A549 (cell line): ENCODE data around the gene ARL15. TPM values are rescaled to one million over a fixed set of nuclear protein-coding genes. Genes with fewer than 3 reads are reported as not detected.

Experiments
- ATAC-seq, 2 experiments: fragments of 200-7000 bp in 1 of 2; fragments of >200 bp in 1 of 2; cut with Nextera tagmentation in 1 of 2; cut with Tn5 transposase in 1 of 2; 3 replicates each; pipeline versions ENCODE4 v1.8.0 to v1.9.1; 2018 to 2020; ENCODE audit warnings: mild to moderate bottlenecking in 1 of 2, moderate library complexity in 1 of 2
- CTCF ChIA-PET: fragments of 300-600 bp; sonication (Branson Sonifier 250); formaldehyde crosslinking; extraction: SDS; loops from one replicate; lab custom pipeline; 2021; ENCODE audit warnings: antibody characterized with exemption, inconsistent platforms; lab: Yijun Ruan, JAX
- POLR2A ChIA-PET: fragments of 350-600 bp; formaldehyde crosslinking; extraction: SDS; loops from one replicate; lab custom pipeline; 2021; ENCODE audit warnings: antibody characterized with exemption, inconsistent platforms; lab: Yijun Ruan, JAX
- DNase-seq, 2 experiments: peaks; one replicate each; pipeline versions ENCODE4 v3.0.0 to v3.0.0-alpha.2; 2011 to 2016; ENCODE audit warnings: low read depth in 1 of 2, low spot score in 1 of 2
- FAIRE-seq: peaks from 2 replicates; lab custom pipeline; 2011; peaks lifted over from hg19 to GRCh38; lab: Jason Lieb, UNC
- H3K27ac ChIP-seq, 2 experiments: fragments of >200 bp; sonication (Bioruptor Twin); formaldehyde crosslinking; 3 replicates each; pipeline ENCODE4 v1.5.1; 2016 to 2017
- H3K4me1 ChIP-seq: fragments of >200 bp; sonication (Bioruptor Twin); formaldehyde crosslinking; 3 replicates; pipeline ENCODE4 v1.6.1; 2016
- H3K4me2 ChIP-seq: fragments of >200 bp; sonication (Bioruptor Twin); formaldehyde crosslinking; 3 replicates; pipeline ENCODE4 v1.6.1; 2016
- H3K4me3 ChIP-seq: fragments of >200 bp; sonication (Bioruptor Twin); formaldehyde crosslinking; 3 replicates; pipeline ENCODE4 v1.5.1; 2016
- H3K9me3 ChIP-seq: fragments of >200 bp; sonication (Bioruptor Twin); formaldehyde crosslinking; 3 replicates; pipeline ENCODE4 v1.6.1; 2016
- BHLHE40 ChIP-seq: IDR thresholded peaks from 2 replicates; pipeline ENCODE4 v1.6.1; 2012; ENCODE audit warnings: low read depth, low read length, inconsistent platforms
- CHD4 ChIP-seq: fragments of 200-600 bp; sonication (generic); IDR thresholded peaks from 2 replicates; pipeline ENCODE4 v1.6.1; 2016; ENCODE audit warnings: antibody characterized with exemption, mild to moderate bottlenecking, borderline replicate concordance
- EP300 ChIP-seq, 2 experiments: fragments of >200 bp; sonication (Bioruptor Twin); formaldehyde crosslinking; IDR thresholded peaks; 2 replicates in 1 of 2; 3 replicates in 1 of 2; pipeline ENCODE4 v1.6.1; 2016 to 2017
- ESRRA ChIP-seq: fragments of 150-350 bp; IDR thresholded peaks from 2 replicates; pipeline ENCODE4 v1.6.1; 2014; ENCODE audit warnings: mild to moderate bottlenecking, low read length, borderline replicate concordance
- FOSL2 ChIP-seq, 2 experiments: fragments of 450-650 bp in 1 of 2; fragments of >200 bp in 1 of 2; sonication (Bioruptor Twin) in 1 of 2; formaldehyde crosslinking; IDR thresholded peaks; 2 replicates each; pipeline versions ENCODE4 v1.5.0 to v1.6.1; 2016 to 2020; ENCODE audit warnings: mild to moderate bottlenecking in 1 of 2, moderate library complexity in 1 of 2
- FOXS1 ChIP-seq: fragments of 250-450 bp; sonication (Bioruptor Pico); IDR thresholded peaks from 2 replicates; pipeline ENCODE4 v1.5.0; 2020; ENCODE audit warnings: mild to moderate bottlenecking, moderate library complexity
- GATA3 ChIP-seq: IDR thresholded peaks from 2 replicates; pipeline ENCODE4 v1.6.1; 2012; ENCODE audit warnings: borderline replicate concordance
- HDAC2 ChIP-seq: fragments of 200-600 bp; sonication (generic); IDR thresholded peaks from 2 replicates; pipeline ENCODE4 v1.6.1; 2016
- HEYL ChIP-seq: fragments of 250-450 bp; sonication (Bioruptor Pico); IDR thresholded peaks from 2 replicates; pipeline ENCODE4 v1.8.0; 2021; ENCODE audit warnings: mild to moderate bottlenecking, moderate library complexity
- HMGXB4 ChIP-seq: fragments of 250-450 bp; sonication (Bioruptor Pico); IDR thresholded peaks from 2 replicates; pipeline ENCODE4 v1.5.0; 2021; ENCODE audit warnings: mild to moderate bottlenecking, moderate library complexity, borderline replicate concordance
- HOXA7 ChIP-seq: fragments of 250-450 bp; sonication (Bioruptor Pico); IDR thresholded peaks from 2 replicates; pipeline ENCODE4 v1.5.0; 2020; ENCODE audit warnings: mild to moderate bottlenecking, moderate library complexity
- HOXB5 ChIP-seq: fragments of 250-450 bp; sonication (Bioruptor Pico); IDR thresholded peaks from 2 replicates; pipeline ENCODE4 v1.5.0; 2020; ENCODE audit warnings: mild to moderate bottlenecking, moderate library complexity
- JUN ChIP-seq, 2 experiments: fragments of >200 bp; sonication (Bioruptor Twin); formaldehyde crosslinking; IDR thresholded peaks; 2 replicates in 1 of 2; 3 replicates in 1 of 2; pipeline ENCODE4 v1.6.1; 2016 to 2017
- JUNB ChIP-seq: fragments of >200 bp; sonication (Bioruptor Twin); formaldehyde crosslinking; IDR thresholded peaks from 2 replicates; pipeline ENCODE4 v1.6.1; 2016
- KDM1A ChIP-seq: fragments of 200-600 bp; sonication (generic); IDR thresholded peaks from 2 replicates; pipeline ENCODE4 v1.6.1; 2016; ENCODE audit warnings: low read depth, mild to moderate bottlenecking
- MAX ChIP-seq: IDR thresholded peaks from 2 replicates; pipeline ENCODE4 v1.6.1; 2012
- MAZ ChIP-seq: fragments of 150-350 bp; IDR thresholded peaks from 2 replicates; pipeline ENCODE4 v1.6.1; 2014; ENCODE audit warnings: antibody characterized with exemption, low read depth, low read length, borderline replicate concordance
- NFE2L2 ChIP-seq: fragments of 150-350 bp; conservative IDR thresholded peaks from 2 replicates; pipeline ENCODE4 v1.6.1; 2014; ENCODE audit warnings: low read length
- NPAS2 ChIP-seq: fragments of 250-450 bp; sonication (Bioruptor Pico); IDR thresholded peaks from 2 replicates; pipeline ENCODE4 v1.8.0; 2022; ENCODE audit warnings: mild to moderate bottlenecking, moderate library complexity, borderline replicate concordance
- PBX3 ChIP-seq: IDR thresholded peaks from 2 replicates; pipeline ENCODE4 v1.6.1; 2012
- POLR2AphosphoS2 ChIP-seq: conservative IDR thresholded peaks from 2 replicates; pipeline ENCODE4 v1.6.1; 2012; ENCODE audit warnings: low read length, improper control_type of control experiment, inconsistent platforms
- RAD21 ChIP-seq, 2 experiments: fragments of >200 bp in 1 of 2; sonication (Bioruptor Twin) in 1 of 2; formaldehyde crosslinking in 1 of 2; IDR thresholded peaks in 1 of 2; conservative IDR thresholded peaks in 1 of 2; 2 replicates in 1 of 2; 3 replicates in 1 of 2; pipeline ENCODE4 v1.6.1; 2012 to 2018; ENCODE audit warnings: inconsistent platforms in 1 of 2
- REST ChIP-seq: fragments of 200-600 bp; sonication (generic); IDR thresholded peaks from 2 replicates; pipeline ENCODE4 v1.6.1; 2016; ENCODE audit warnings: antibody characterized with exemption, mild to moderate bottlenecking, moderate library complexity
- RNF2 ChIP-seq: fragments of 200-600 bp; sonication (generic); IDR thresholded peaks from 2 replicates; pipeline ENCODE4 v1.6.1; 2016; ENCODE audit warnings: low read depth, mild to moderate bottlenecking, antibody characterized with exemption, moderate library complexity, borderline replicate concordance
- TFCP2L1 ChIP-seq: fragments of 250-450 bp; sonication (Bioruptor Pico); IDR thresholded peaks from 2 replicates; pipeline ENCODE4 v1.5.0; 2021; ENCODE audit warnings: mild to moderate bottlenecking
- TP53 ChIP-seq: fragments of 250-450 bp; sonication (Bioruptor Pico); IDR thresholded peaks from 2 replicates; pipeline ENCODE4 v1.5.0; 2021; ENCODE audit warnings: mild to moderate bottlenecking, moderate library complexity
- USF2 ChIP-seq: fragments of 450-650 bp; IDR thresholded peaks from 2 replicates; pipeline ENCODE4 v1.6.1; 2014; ENCODE audit warnings: antibody characterized with exemption
- ZSCAN20 ChIP-seq: fragments of 250-450 bp; sonication (Bioruptor Pico); IDR thresholded peaks from 2 replicates; pipeline ENCODE4 v1.8.0; 2022; ENCODE audit warnings: mild to moderate bottlenecking, moderate library complexity
- WGBS: methylation state at CpG from one replicate; pipeline ENCODE4 v1.1.6; 2017; ENCODE audit errors: missing lambda C conversion rate; 5-methylcytosine and 5-hydroxymethylcytosine counted together
- polyA plus RNA-seq, 4 experiments: library from polyadenylated mRNA; depleted of rRNA in 3 of 4; stranded (reverse); fragments of >200 nt; fragmentation: RNase III in 1 of 4; extraction: RNeasy Plus Mini Kit Qiagen cat#74134 plus additional on column Dnase treatment in 1 of 4; gene quantifications; 2 replicates in 3 of 4; 3 replicates in 1 of 4; pipeline ENCODE4 v1.2.3, GENCODE V29; 2011 to 2017

The ARL15 gene
- polyA plus RNA-seq, 2 of the 4 experiments (the other 2 are of a cell fraction): 11.8 to 12.1 TPM

- CTCF ChIA-PET: no interaction called here
These were observed 175.3 kb downstream of the ARL15 start for GRCh38 chr5:54135042-54135441.

GRCh38 chr5:54133917-54134316 lies 176.5 kb downstream of the ARL15 start:
- no peak for FAIRE-seq
- CTCF ChIA-PET: interaction anchor here (0.6 kb wide), 1 partner anchor 695 kb away, joined by 3 read pairs; no protein-coding TSS in a partner anchor

More at GRCh38 chr5:54135042-54135441, 175.3 kb downstream of the ARL15 start:
- ATAC-seq (no peak), DNase-seq (no peak), FAIRE-seq (no peak)
- POLR2A ChIA-PET: no interaction called here
- Histone ChIP-seq H3K4me2 (no peak overlapping the region), H3K27ac (no peak overlapping the region), H3K4me3 (no peak overlapping the region), H3K9me3 (no peaks in the 10 kb centered on the region), H3K4me1 (0 out of 3 replicates have a peak, but pooled peaks cover 3% of the 10 kb centered on the region)
- TF ChIP-seq ZSCAN20 (CRISPR knock-in tag) (no peak), HOXB5 (CRISPR knock-in tag) (no peak), CHD4 (no peak), KDM1A (no peak), ESRRA (no peak), MAX (no peak), NPAS2 (CRISPR knock-in tag) (no peak), RAD21 (conservative IDR thresholded peaks at IDR 0.05 in 1 of 2, IDR thresholded peaks at IDR 0.05 in 1 of 2) (no peak), FOXS1 (no peak), NFE2L2 (no peak), BHLHE40 (no peak)
- WGBS: 47% methylated on average over 2 of the region's 2 CpGs

More at GRCh38 chr5:54133917-54134316, 176.5 kb downstream of the ARL15 start:
- TF ChIP-seq CHD4 (no peak), REST (no peak), HEYL (CRISPR knock-in tag) (no peak), USF2 (no peak), GATA3 (no peak), HMGXB4 (CRISPR knock-in tag) (no peak), JUN (IDR thresholded peaks at IDR 0.05) (no peak), PBX3 (no peak), FOSL2 (IDR thresholded peaks at IDR 0.05) (no peak), FOSL2 (CRISPR knock-in tag; IDR thresholded peaks at IDR 0.05) (no peak), TP53 (CRISPR knock-in tag) (no peak), POLR2AphosphoS2 (no peak), RNF2 (no peak), HDAC2 (no peak), HOXA7 (no peak), JUNB (no peak), EP300 (IDR thresholded peaks at IDR 0.05) (no peak), HOXB5 (CRISPR knock-in tag) (no peak), TFCP2L1 (CRISPR knock-in tag) (no peak), MAZ (no peak), RAD21 (conservative IDR thresholded peaks at IDR 0.05 in 1 of 2, IDR thresholded peaks at IDR 0.05 in 1 of 2) (no peak)
- 0 out of 3 replicates have a peak, but pooled peaks cover 3% of the 10 kb centered on the region for H3K4me1 ChIP-seq
- H3K4me2 ChIP-seq: no peak overlapping the region
- no peak for DNase-seq
- no peak overlapping the region for H3K4me3 ChIP-seq
- no peaks in the 10 kb centered on the region for H3K9me3 ChIP-seq
- ATAC-seq: no peak
- H3K27ac ChIP-seq: no peak overlapping the region
- POLR2A ChIA-PET: no interaction called here
